GM19438 (cell line): ENCODE results near the gene TTYH1.
A peak's percentile ranks its signal among the peaks of the same experiment; 100 is the strongest.
"Not testable (repeated sequence)": the region's sequence is repeated elsewhere in the genome, so short reads cannot be mapped to it uniquely, and the experiment has no call there.

Experiments used
- ATAC-seq: cut with Tn5 transposase; IDR thresholded peaks from one replicate; pipeline ENCODE4 v1.9.1; 2021; ENCODE audit warnings: low read depth; ENCODE audit not compliant: unreplicated experiment

Gene TTYH1

DNA sequence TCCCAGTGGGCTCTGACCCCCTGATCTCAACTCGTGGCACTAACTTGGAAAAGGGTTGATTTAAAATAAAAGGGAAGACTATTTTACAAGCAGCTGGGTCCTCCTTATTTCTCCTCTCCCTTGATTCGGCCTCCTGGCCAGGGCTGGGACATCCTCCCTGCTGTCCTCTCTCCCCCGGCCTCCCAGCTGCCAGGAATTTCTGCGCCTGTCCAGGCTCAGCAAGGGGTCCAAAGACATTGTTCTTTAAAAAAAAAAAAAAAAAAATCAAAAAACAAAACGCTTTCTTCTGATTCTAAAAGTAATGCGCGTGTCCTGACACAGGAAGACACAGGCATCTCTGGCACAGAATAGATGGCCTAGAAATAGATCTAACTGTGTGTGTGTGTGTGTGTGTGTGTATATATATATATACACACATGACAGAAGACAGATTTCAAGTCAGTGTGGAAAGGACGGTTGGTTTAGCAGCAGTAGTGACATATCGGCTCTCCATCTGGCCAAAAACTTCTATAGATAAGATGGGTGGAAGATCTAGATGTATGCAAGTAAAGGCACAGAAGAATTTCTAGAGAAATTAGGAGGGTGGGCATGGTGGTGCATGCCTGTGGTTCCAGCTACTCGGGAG is 21.5 kb downstream of the TTYH1 start:
- no peak for ATAC-seq

DNA sequence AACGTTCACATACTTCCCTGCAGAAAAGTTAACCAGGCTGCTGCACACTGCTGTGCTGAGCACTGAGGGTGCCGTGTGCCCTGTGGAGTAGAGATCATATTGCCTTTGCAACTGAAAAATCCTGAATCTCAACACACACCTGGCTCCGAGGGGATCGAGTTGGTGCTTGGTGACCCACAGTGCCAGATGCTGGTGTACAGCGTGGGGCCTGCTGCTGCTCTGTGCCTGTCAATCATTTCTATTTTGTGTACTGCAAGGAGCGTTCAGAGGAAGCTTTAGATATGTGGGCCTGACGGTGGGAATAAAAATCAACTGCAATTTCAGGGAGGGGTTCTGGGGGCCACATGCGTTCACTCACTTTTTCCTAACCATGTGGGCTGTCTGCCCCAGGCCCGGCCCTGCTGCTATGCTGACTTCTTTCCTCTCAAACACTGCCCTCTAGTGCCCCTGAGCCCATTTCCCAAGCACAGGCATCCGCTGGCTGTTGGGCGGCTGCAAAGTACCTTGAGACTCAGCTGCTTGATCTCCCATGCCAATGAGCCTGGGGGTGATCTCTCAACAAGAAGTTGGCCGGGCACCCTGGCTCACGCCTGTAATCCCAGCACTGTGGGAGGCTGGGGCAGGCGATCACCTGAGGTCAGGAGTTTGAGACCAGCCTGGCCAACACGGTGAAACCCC is 24.0 kb downstream of the TTYH1 start:
- no peak for ATAC-seq

DNA sequence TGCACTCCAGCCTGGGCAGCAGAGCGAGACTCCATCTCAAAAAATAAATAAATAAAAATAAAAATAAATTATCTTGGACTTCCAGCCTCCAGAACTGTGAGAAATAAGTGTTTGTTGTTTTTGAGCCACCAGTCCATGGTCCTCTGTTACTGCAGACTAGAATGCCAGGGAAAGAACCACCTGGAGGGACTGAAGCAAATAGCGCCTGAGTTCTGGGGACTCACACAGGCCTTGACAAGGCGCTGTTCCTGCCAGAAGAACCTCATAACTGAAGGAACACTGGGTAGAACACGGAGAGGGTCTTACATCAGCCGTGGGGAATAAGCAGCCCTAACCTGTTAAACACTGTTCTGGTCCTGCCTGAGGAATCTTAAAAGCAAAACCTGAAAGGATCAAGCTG is 25.4 kb downstream of the TTYH1 start:
- no peak for ATAC-seq

DNA sequence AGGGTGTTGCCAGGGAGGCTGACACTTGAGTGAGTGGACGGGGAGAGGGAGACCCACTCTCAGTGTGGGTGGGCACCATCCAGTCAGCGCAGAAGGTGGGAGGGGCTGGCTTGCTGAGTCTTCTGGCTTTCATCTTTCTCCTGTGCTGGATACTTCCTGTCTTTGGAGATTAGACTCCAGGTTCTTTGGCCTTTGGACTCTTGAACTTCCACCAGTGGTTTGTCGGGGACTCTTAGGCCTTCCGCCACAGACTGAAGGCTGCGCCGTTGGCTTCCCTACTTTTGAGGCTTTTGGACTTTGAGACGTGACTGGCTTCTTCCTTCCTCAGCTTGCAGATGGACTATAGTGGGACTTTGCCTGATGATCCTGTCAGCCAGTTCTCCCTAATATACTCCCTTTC is 29.5 kb downstream of the TTYH1 start:
- no peak for ATAC-seq

DNA sequence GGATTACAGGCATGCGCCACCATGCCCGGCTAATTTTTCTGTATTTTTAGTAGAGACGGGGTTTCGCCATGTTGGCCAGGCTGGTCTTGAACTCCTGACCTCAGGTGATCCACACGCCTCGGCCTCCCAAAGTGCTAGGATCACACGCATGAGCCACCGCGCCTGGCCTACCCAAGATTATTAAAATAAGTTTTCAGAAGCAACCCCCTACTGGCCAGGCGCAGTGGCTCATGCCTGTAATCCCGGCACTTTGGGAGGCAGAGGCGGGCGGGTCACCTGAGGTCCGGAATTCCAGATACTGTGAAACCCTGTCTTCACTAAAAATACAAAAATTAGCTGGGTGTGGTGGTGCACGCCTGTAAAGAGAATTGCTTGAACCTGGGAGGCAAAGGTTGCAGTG is 31.1 kb downstream of the TTYH1 start:
- not testable (repeated sequence) for ATAC-seq

- ATAC-seq = peak; percentile 16
These were observed 32.9 kb downstream of the TTYH1 start for GRCh38 chr19:54448040-54448773.

DNA sequence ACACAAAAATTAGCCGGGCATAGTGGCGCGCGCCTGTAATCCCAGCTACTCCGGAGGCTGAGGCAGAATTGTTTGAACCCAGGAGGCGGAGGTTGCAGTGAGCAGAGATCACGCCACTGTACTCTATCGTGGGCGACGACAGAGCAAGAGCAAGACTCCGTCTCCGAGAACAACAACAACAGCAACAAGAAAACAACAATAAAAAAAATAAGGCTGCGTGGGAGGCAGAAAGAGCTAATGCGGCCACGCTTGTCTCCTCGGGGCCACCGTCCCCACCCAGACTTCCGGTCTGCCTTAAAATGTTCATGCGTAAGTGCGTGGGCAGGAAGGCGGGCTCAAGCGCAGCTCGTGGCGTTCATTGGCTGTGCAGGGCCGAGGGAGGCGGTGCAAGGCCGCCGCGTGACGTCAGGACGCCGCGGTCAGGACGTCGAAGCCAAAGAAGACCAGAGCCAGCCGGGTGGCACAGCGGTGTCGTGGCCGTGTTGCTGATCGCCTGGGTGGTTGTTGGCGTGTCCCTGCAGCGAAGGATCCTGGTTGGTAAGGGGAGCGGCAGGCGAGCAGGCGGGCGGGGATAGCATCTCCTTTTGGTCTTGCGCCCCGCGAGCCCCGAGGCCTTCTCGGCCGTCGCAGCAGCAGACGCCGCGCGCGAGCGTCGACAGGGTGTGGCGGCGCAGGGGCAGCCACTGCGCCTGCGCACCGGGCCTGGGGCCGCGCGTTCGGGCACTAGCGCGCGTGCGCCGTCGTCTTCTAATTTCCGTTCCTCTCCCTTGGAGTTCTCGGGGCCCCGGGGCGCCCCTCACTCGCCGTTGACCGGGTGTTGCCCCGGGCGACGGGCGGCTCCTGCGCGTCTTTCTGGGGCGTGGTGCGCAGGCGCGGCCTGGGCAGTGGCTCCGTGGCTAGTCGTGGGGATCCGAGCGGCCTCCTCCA is 33.8 kb downstream of the TTYH1 start, which contains the start of gene LENG8:
TSS of gene LENG8 (plus strand) at position 426 of the 927 bp plus-strand sequence. CDS start 2,146 bp downstream, outside the sequence.
- ATAC-seq = peak; percentile 83

DNA sequence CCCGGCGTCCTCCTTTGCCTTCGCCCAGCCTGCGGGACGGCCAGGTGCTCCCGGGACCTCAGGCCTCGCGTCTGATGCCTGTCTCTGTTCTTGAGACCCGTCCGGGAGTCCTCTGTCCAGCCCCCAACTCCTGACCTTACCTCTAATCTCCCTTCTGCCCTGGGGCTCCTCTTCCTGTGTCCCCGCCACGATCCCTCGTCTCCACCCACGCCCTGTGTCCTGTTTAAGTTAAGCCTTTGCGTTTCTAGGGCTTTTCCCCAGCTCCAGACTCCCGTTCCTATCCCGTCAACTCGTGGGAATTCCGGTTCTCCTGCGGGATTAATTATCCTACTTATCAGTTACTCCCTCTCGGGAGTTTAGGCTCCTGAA is 34.4 kb downstream of the TTYH1 start:
- ATAC-seq = no peak

DNA sequence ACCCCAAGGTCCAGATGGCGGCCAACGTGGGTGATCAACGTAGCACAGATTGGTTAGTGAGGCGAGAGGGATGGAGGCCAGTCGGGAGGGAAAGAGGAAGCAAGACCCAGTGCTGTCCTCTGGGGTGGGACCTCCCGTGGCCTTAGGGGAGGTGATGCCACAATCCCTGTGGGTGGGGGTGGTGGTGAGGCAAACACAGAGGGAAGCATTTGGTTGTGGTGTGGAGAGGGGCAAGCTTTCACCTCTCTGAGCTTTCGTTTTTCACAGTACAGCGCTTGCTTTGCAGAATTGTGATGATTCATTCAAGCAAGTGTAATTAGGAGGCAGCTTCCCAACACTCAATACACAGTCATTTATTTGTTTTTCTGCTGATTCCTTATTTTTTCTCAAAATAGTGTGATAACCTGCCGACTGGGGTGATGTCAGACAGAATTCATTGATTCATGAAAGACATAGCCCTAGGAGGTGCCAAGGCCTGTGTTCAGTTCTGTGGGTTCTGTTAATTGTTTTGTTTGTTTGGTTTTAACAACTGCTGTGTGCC is 36.1 kb downstream of the TTYH1 start:
- ATAC-seq = no peak

DNA sequence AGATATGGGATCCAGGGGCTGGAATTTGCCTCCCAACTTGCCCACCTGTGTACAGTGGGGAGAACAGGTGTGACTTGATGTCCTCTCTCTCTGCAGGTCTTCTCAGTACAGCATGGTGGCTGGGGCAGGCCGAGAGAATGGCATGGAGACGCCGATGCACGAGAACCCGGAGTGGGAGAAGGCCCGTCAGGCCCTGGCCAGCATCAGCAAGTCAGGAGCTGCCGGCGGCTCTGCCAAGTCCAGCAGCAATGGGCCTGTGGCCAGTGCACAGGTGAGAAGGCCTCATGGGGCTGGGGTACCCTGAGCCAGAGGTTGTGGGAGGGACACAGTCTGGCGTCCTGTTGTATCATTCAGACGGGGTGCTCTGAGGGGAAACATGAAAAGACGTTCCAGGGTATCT is 36.7 kb downstream of the TTYH1 start:
- no peak for ATAC-seq

GRCh38 chr19:54452626-54453025 is 37.4 kb downstream of the TTYH1 start:
- no peak for ATAC-seq

DNA sequence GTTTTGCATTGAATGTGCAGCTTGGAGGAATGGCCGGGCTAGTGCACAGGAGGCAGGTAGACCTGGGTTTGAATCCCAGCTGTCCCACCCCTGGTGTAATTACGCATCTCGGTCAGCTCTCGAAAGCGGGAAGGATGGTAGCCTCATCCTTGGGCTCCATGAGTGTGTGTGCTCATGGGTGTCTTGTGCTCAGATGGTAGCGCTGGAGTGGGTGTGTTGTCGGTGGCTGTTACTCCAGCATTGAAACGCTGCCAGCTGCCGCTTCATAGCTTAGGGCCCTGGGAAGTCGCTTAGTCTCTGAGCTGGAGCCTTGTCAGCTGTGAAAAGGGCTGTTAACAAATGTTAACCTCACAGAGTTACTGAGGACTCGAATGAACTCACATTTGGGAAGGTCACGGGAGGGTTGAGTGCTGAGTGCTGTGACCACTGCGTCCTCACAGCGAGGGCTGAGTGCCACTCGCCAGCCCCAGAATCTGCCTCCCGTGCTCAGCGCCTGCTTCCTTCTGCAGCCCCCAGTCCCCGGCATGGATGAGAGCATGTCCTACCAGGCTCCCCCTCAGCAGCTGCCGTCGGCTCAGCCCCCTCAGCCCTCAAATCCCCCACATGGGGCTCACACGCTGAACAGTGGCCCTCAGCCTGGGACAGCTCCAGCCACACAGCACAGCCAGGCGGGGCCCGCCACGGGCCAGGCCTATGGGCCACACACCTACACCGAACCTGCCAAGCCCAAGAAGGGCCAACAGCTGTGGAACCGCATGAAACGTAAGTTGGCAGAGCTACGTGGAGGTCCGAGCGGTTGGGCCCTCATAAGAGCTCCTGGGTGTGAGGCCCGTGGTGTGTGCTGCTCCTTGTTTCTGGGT is 38.9 kb downstream of the TTYH1 start:
- no peak for ATAC-seq

DNA sequence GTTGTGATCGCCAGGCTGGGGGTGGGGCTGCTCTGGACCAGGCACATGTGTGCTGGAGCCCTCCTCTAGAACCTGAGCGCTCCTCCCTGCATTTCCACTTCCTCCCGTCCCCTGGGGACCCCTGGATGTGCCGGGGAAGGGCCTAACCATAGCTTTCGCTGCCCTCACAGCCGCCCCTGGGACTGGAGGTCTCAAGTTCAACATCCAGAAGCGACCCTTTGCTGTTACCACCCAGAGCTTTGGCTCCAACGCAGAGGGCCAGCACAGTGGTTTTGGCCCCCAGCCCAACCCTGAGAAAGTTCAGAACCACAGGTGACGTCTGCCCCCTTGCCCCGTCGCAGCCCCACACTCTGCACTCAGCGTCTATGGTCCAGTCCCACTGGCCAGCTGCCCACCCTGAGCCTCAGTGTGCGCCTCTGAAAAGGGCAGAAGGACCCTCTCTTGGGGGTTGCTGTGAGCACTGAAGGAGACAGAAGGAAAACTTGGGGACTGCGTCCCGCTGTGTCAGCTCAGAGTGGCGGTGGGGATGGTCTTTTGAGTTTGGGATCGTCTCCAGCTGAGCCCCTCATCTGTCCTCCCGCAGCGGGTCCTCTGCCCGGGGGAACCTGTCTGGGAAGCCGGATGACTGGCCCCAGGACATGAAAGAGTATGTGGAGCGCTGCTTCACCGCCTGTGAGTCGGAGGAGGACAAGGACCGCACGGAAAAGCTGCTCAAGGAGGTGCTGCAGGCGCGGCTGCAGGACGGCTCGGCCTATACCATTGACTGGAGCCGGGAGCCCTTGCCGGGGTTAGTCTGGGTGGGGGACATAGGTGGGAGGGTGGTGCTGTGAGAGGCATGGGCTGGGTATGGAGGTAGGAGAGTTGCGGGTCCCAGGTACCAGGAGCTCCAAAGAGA is 39.8 kb downstream of the TTYH1 start:
- ATAC-seq = no peak

DNA sequence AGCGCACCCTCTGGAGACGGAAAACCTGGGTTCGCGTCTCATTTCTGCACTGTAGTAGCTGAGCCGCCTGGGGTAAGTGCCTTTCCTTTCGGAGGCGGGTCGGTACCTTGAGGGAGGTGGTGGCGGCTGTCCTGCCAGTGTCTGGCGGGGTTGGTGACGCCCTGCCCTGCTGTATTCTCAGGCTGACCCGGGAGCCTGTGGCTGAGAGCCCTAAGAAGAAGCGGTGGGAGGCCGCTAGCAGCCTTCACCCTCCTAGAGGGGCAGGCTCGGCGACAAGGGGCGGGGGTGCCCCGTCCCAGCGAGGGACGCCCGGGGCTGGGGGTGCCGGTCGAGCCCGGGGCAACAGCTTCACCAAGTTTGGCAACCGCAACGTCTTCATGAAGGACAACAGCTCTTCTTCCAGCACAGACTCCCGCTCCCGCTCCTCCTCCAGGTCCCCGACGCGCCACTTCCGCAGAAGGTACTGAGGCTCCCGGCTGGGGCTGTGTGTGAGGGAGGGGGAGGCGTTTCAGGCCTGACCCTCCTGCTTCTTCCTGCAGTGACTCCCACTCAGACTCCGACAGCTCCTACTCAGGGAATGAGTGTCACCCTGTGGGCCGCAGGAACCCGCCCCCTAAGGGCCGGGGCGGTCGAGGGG is 40.6 kb downstream of the TTYH1 start:
- no peak for ATAC-seq

GRCh38 chr19:54456423-54457373 is 41.4 kb downstream of the TTYH1 start:
- ATAC-seq = no peak

GRCh38 chr19:54457773-54458647 is 42.7 kb downstream of the TTYH1 start:
- ATAC-seq = no peak
